GM10248 (cell line): ENCODE data around the gene C2orf78.

Experiments used
- CTCF ChIA-PET: fragments of 300-600 bp; sonication (Branson Sonifier 250); formaldehyde crosslinking; extraction: SDS; loops from one replicate; lab custom pipeline; 2021; ENCODE audit warnings: antibody characterized with exemption; lab: Yijun Ruan, JAX
- POLR2A ChIA-PET: fragments of 350-650 bp; sonication (Branson Sonifier 250); formaldehyde crosslinking; extraction: SDS; loops from one replicate; lab custom pipeline; 2020; ENCODE audit warnings: antibody characterized with exemption; lab: Yijun Ruan, JAX
- DNase-seq: peaks from one replicate; pipeline ENCODE4 v3.0.0; 2012; ENCODE audit errors: extremely low spot score
- CTCF ChIP-seq: IDR thresholded peaks from 2 replicates; pipeline ENCODE4 v1.5.1; 2012; ENCODE audit warnings: mild to moderate bottlenecking, low read depth; ENCODE audit errors: extremely low read depth, missing control alignments, control extremely low read depth

The C2orf78 gene

GRCh38 chr2:73830871-73831401 is 47.0 kb downstream of the C2orf78 start:
- DNase-seq: no peak
- ChIA-PET POLR2A (no interaction called here), CTCF (no interaction called here)
- no peak for TF ChIP-seq CTCF

- ChIA-PET CTCF (interaction anchor here (1.4 to 3.4 kb wide), 2 partner anchors 10 to 13 kb away, joined by 4 to 20 read pairs; no protein-coding TSS in a partner anchor), POLR2A (no interaction called here)
- TF ChIP-seq CTCF: no peak
- DNase-seq: no peak
Observed at GRCh38 chr2:73832930-73833329, 48.9 kb downstream of the C2orf78 start.

GRCh38 chr2:73836141-73836943 is 52.4 kb downstream of the C2orf78 start:
- ChIA-PET CTCF (interaction anchor here (1.6 kb wide), 1 partner anchor 15 kb away, joined by 3 read pairs; no protein-coding TSS in a partner anchor), POLR2A (no interaction called here)
- DNase-seq: no peak
- TF ChIP-seq CTCF: no peak

- POLR2A ChIA-PET: interaction anchor here (1.2 kb wide), 1 partner anchor 10 kb away, joined by 3 read pairs; the partner anchor contains the start of gene STAMBP
- DNase-seq: no peak
- TF ChIP-seq CTCF: no peak
- CTCF ChIA-PET: interaction anchor here (0.9 to 2.7 kb wide), 5 partner anchors 10 to 412 kb away, joined by 3 to 18 read pairs (median 4); partner anchors contain the start of gene STAMBP
Observed at GRCh38 chr2:73837847-73838585, 54.0 kb downstream of the C2orf78 start.

GRCh38 chr2:73838889-73839534 is 55.0 kb downstream of the C2orf78 start:
- CTCF ChIA-PET: interaction anchor here (0.9 to 2.7 kb wide), 5 partner anchors 11 to 411 kb away, joined by 3 to 18 read pairs (median 4); partner anchors contain the start of gene STAMBP
- POLR2A ChIA-PET: interaction anchor here (1.2 kb wide), 1 partner anchor 11 kb away, joined by 3 read pairs; the partner anchor contains the start of gene STAMBP
- no peak for DNase-seq
- TF ChIP-seq CTCF: no peak
